K562 (cell line): ENCODE results near the gene RAB26. TPM values are rescaled to one million over a fixed set of nuclear protein-coding genes. Genes with fewer than 3 reads are reported as not detected.
A peak's percentile ranks its signal among the peaks of the same experiment; 100 is the strongest.

Source experiments
- EHMT2 ChIP-seq: fragments of 450-650 bp; IDR thresholded peaks from 2 replicates; pipeline ENCODE4 v1.6.1; 2018; ENCODE audit warnings: antibody characterized with exemption
- EP300 ChIP-seq: IDR thresholded peaks from 2 replicates; pipeline ENCODE4 v1.6.1; 2012; ENCODE audit warnings: low read length, improper control_type of control experiment
- ETS2 ChIP-seq: IDR thresholded peaks from 2 replicates; pipeline ENCODE4 v1.6.1; 2016; ENCODE audit warnings: borderline replicate concordance, missing genetic modification characterization, mild to moderate bottlenecking, moderate library complexity, missing compliant biosample characterization; ENCODE audit not compliant: poor library complexity, severe bottlenecking
- FOXP4 ChIP-seq: sonication (generic); formaldehyde crosslinking; IDR thresholded peaks from 2 replicates; pipeline ENCODE4 v1.8.0; 2022; ENCODE audit warnings: mild to moderate bottlenecking, missing genetic modification reagents, borderline replicate concordance
- GTF2A2 ChIP-seq: IDR thresholded peaks from 2 replicates; pipeline ENCODE4 v1.6.1; 2016; ENCODE audit warnings: mild to moderate bottlenecking, missing genetic modification characterization, missing compliant biosample characterization
- GTF2E2 ChIP-seq: fragments of 200-800 bp; sonication (Bioruptor generic); IDR thresholded peaks from 2 replicates; pipeline ENCODE4 v1.6.1; 2016; ENCODE audit warnings: missing genetic modification characterization, missing compliant biosample characterization
- GTF2F1 ChIP-seq: IDR thresholded peaks from 2 replicates; pipeline ENCODE4 v1.6.1; 2011; ENCODE audit warnings: low read depth, low read length, improper control_type of control experiment
- HDAC1 ChIP-seq, 2 experiments: fragments of 450-650 bp; IDR thresholded peaks; 2 replicates each; pipeline ENCODE4 v1.6.1; 2016 to 2017; ENCODE audit warnings: inconsistent platforms in 1 of 2, mild to moderate bottlenecking in 1 of 2, moderate library complexity in 1 of 2
- HNRNPLL ChIP-seq: fragments of 200-400 bp; formaldehyde crosslinking; IDR thresholded peaks from 2 replicates; pipeline ENCODE4 v1.6.1; 2017; ENCODE audit warnings: low read length, low read depth, mild to moderate bottlenecking; ENCODE audit not compliant: poor library complexity, severe bottlenecking
- MBD2 ChIP-seq: sonication (generic); IDR thresholded peaks from 2 replicates; pipeline ENCODE4 v1.6.1; 2016; ENCODE audit warnings: low read depth, borderline replicate concordance
- SIX5 ChIP-seq, 2 experiments: IDR thresholded peaks; 2 replicates each; pipeline ENCODE4 v1.6.1; 2011; ENCODE audit warnings: low read length in 2 of 2, borderline replicate concordance in 1 of 2, low read depth in 1 of 2, mild to moderate bottlenecking in 1 of 2, moderate library complexity in 1 of 2; ENCODE audit not compliant: insufficient read depth in 1 of 2
- SMARCB1 ChIP-seq: IDR thresholded peaks from 2 replicates; pipeline ENCODE4 v1.6.1; 2011; ENCODE audit warnings: improper control_type of control experiment, low read depth; ENCODE audit not compliant: insufficient read length
- TARDBP ChIP-seq: fragments of 450-650 bp; IDR thresholded peaks from 2 replicates; pipeline ENCODE4 v1.6.1; 2016
- ZBED1 ChIP-seq: IDR thresholded peaks from 2 replicates; pipeline ENCODE4 v1.6.1; 2014
- ZKSCAN3 ChIP-seq: fragments of 250-450 bp; sonication (Bioruptor Pico); IDR thresholded peaks from 2 replicates; pipeline ENCODE4 v1.4.0; 2020
- ZNF639 ChIP-seq, 2 experiments: fragments of 200-800 bp in 1 of 2; sonication (Bioruptor generic) in 1 of 2; sonication (generic) in 1 of 2; formaldehyde crosslinking in 1 of 2; IDR thresholded peaks in 1 of 2; conservative IDR thresholded peaks in 1 of 2; 2 replicates each; pipeline versions ENCODE4 v1.5.0 to v1.6.1; 2016 to 2020; ENCODE audit warnings: missing compliant biosample characterization in 1 of 2, missing genetic modification characterization in 1 of 2, missing genetic modification reagents in 1 of 2
- ZNF695 ChIP-seq: fragments of 450-650 bp; formaldehyde crosslinking; IDR thresholded peaks from 2 replicates; pipeline ENCODE4 v1.4.0; 2020; ENCODE audit warnings: mild to moderate bottlenecking, moderate library complexity
- polyA plus RNA-seq, 8 experiments: library from polyadenylated mRNA; depleted of rRNA in 4 of 8; stranded (reverse) in 5 of 8; unstranded in 3 of 8; fragments of >200 nt; fragmentation: Nextera tagmentation in 2 of 8; fragmentation: Illumina TruSeq in 1 of 8; extraction: Ambion mirVana in 2 of 8; extraction: Trizol in 1 of 8; gene quantifications; 2 replicates each; pipeline versions ENCODE4 v1.2.1 to v1.2.3, GENCODE V29; 2011 to 2014; ENCODE audit warnings: inconsistent platforms in 1 of 8, missing spikeins in 1 of 8
- total RNA-seq, 7 experiments: library from RNA; depleted of rRNA in 6 of 7; stranded (reverse); fragments of >200 nt in 6 of 7; fragmentation: Illumina TruSeq in 2 of 7; extraction: Trizol in 2 of 7; gene quantifications; 2 replicates each; pipeline versions ENCODE4 v1.2.1 to v1.2.3, GENCODE V29; 2011 to 2021; ENCODE audit warnings: low replicate concordance in 1 of 7
- TF ChIP-seq, protein P1 (sequence below): sonication (generic); formaldehyde crosslinking; IDR thresholded peaks from 2 replicates; pipeline ENCODE4 v1.8.1; 2022; ENCODE audit warnings: missing genetic modification reagents
- TF ChIP-seq, protein P2 (sequence below): sonication (generic); formaldehyde crosslinking; IDR thresholded peaks from 2 replicates; pipeline ENCODE4 v1.8.0; 2023; ENCODE audit warnings: mild to moderate bottlenecking, missing genetic modification reagents

RAB26 gene
- total and polyA plus RNA-seq, 9 of the 15 experiments (the other 6 are each of a cell fraction or from before 2014, with no cell fraction given): 0.25 to 6.1 (median 2.1) TPM

DNA sequence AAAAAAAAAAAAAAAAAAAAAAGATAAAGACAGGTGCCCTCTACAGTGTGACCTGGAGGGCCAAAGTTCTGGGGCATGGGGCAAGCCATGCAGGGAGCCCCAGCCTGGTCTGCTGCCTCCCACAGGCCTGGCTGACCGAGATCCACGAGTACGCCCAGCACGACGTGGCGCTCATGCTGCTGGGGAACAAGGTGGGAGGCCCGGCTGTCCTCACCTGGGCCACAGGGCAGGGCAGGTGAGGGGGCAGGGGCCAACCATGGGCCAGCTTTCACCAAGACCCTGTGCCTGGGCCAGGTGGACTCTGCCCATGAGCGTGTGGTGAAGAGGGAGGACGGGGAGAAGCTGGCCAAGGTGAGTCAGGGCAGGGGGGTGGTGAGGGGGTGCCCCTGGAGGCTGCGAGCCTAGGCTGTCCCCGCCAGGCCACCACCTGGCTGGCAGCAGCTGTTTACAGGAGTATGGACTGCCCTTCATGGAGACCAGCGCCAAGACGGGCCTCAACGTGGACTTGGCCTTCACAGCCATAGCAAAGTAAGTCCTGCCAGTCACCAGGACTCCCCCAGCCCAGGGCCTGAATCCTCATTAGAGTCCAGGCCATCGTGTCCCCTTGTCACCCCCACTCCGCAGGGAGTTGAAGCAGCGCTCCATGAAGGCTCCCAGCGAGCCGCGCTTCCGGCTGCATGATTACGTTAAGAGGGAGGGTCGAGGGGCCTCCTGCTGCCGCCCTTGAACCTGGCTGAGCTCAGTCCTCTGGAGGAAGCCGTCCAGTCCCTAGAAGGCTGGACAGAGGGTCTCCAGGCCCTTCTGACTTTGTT, 4.5 kb downstream of the RAB26 start (continued):
- TF ChIP-seq FOXP4 (no peak), ZNF639 (CRISPR knock-in tag; conservative IDR thresholded peaks at IDR 0.05 in 1 of 2, IDR thresholded peaks at IDR 0.05 in 1 of 2) (no peak), ZKSCAN3 (CRISPR knock-in tag) (no peak), GTF2F1 (no peak), GTF2E2 (tag) (no peak), ETS2 (tag) (no peak), EHMT2 (no peak), HDAC1 (IDR thresholded peaks at IDR 0.05) (peak in 1 of 2 experiments; percentile 44; a peak in 1 of 4 replicates), ZBED1 (no peak), HNRNPLL (no peak), ZNF695 (CRISPR knock-in tag) (no peak), TARDBP (no peak), SIX5 (IDR thresholded peaks at IDR 0.05; ENCODE audit: borderline replicate concordance in 1 of 2, insufficient read depth in 1 of 2, low read depth in 1 of 2, low read length in 2 of 2) (no peak), MBD2 (0 out of 2 replicates have a peak, but pooled peaks have one; percentile 18), EP300 (no peak), SMARCB1 (no peak), GTF2A2 (no peak)
- TF ChIP-seq, protein P1, sequence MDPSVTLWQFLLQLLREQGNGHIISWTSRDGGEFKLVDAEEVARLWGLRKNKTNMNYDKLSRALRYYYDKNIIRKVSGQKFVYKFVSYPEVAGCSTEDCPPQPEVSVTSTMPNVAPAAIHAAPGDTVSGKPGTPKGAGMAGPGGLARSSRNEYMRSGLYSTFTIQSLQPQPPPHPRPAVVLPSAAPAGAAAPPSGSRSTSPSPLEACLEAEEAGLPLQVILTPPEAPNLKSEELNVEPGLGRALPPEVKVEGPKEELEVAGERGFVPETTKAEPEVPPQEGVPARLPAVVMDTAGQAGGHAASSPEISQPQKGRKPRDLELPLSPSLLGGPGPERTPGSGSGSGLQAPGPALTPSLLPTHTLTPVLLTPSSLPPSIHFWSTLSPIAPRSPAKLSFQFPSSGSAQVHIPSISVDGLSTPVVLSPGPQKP: no peak
- TF ChIP-seq, protein P2, sequence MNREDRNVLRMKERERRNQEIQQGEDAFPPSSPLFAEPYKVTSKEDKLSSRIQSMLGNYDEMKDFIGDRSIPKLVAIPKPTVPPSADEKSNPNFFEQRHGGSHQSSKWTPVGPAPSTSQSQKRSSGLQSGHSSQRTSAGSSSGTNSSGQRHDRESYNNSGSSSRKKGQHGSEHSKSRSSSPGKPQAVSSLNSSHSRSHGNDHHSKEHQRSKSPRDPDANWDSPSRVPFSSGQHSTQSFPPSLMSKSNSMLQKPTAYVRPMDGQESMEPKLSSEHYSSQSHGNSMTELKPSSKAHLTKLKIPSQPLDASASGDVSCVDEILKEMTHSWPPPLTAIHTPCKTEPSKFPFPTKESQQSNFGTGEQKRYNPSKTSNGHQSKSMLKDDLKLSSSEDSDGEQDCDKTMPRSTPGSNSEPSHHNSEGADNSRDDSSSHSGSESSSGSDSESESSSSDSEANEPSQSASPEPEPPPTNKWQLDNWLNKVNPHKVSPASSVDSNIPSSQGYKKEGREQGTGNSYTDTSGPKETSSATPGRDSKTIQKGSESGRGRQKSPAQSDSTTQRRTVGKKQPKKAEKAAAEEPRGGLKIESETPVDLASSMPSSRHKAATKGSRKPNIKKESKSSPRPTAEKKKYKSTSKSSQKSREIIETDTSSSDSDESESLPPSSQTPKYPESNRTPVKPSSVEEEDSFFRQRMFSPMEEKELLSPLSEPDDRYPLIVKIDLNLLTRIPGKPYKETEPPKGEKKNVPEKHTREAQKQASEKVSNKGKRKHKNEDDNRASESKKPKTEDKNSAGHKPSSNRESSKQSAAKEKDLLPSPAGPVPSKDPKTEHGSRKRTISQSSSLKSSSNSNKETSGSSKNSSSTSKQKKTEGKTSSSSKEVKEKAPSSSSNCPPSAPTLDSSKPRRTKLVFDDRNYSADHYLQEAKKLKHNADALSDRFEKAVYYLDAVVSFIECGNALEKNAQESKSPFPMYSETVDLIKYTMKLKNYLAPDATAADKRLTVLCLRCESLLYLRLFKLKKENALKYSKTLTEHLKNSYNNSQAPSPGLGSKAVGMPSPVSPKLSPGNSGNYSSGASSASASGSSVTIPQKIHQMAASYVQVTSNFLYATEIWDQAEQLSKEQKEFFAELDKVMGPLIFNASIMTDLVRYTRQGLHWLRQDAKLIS (CRISPR knock-in tag): no peak; the same call in 1 of the 2 replicates
